GM18520 (cell line): Measurements from ENCODE around the gene SELENON.

Experiments used
- ATAC-seq: cut with Tn5 transposase; IDR thresholded peaks from one replicate; pipeline ENCODE4 v1.9.1; 2021; ENCODE audit not compliant: unreplicated experiment

The SELENON gene

DNA sequence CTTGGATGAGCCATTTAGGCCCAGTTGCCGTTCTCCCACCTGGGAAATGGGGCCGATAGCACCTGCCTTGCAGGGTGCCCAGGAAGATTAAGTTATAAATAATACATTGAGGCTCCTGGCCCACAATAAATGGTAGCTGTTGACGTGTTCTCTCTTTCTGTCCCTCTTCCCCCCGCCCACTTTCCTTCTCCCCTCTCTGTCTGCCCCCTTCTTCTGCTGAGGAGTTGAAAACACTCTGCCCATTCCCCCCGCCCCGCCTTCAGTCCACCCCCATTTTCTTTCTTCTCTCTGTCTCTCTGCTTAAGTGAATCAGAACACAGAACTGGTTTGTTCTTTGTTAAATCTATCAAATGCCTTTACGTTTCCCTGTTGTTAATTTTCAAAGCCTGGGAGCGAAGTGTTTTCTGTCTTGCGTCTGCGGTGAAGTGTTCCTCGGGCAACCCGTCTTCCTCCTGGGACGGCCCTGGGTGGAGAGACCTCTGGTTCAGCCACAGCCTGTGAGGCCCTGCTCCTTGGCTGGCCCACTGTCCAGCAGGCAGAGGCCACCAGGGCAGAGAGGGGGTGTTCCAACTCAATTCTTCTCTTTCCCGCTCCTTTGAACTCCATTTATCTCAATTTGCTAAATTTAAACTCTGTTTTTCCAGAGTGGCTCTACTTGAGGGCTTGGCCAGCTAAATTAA is 29.3 kb upstream of the SELENON start:
- no peak for ATAC-seq

GRCh38 chr1:25771221-25772114 is 28.5 kb upstream of the SELENON start:
- ATAC-seq: no peak

GRCh38 chr1:25772164-25772563 is 27.8 kb upstream of the SELENON start:
- no peak for ATAC-seq

- ATAC-seq: no peak
Observed at GRCh38 chr1:25772692-25773245, 27.2 kb upstream of the SELENON start.

DNA sequence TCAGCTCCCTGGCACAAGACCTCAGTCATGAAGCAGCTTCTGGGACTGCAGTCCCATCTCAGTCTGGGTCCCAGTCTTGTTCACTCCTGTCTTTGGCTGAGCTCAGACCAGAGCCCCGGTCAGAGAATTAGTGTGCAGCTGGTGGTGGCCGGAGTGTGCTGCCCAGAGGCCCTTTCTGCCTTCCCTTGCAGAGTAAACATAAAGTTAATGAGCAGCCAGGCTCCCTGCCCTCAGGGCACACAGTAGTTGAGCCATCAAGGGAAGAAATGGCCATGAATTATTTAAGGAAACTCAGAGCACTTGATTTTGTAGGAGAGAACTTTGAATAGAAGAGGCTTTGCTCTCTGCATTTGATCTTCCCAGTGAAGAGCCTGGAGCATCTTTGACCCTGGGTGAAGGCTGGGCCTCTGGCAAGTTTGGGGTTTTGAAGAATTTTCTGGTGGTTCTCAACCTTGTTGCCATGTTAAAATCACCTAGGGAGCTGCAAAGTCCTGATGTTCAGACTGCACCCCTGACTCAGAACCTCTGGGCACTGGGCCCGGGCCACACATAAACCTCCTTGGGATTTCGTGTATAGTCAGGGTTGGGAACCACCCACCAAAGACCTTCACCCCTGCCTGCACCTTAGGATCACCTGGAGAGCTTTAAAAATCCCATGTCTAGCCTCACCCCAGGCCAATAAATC is 26.4 kb upstream of the SELENON start:
- no peak for ATAC-seq

DNA sequence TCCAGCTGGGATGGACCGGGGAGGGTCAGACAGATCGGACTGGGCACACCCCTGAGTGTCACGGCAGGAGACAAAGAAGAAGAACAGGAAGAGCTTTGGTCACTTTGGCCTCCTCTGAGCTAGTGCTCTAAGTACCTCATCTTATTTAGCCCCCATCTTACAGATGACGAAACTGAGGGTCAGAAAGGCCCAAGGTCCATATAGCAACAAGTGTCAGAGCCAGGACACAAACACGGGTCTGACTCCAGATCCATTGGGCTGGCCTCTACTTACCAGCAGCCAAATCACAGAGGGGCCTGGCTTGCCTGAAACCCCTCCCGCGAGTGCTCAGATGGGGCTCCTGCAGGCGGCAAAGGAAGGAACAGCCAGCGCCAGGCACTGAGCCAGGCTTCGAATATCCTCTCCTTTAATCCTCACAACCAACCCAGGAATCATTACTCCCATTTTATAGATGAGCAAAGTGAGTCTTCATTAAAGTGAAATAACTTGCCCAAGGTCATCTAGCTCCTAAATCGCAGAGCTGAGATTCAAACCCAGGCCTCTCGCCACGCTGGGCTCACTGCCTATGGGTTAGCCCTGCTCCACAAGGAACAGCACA is 25.7 kb upstream of the SELENON start:
- no peak for ATAC-seq

- ATAC-seq: no peak
Observed at GRCh38 chr1:25774921-25775771, 24.8 kb upstream of the SELENON start.

- ATAC-seq: no peak
Observed at GRCh38 chr1:25779388-25779787, 20.6 kb upstream of the SELENON start.

GRCh38 chr1:25779894-25780293 is 20.1 kb upstream of the SELENON start:
- ATAC-seq: no peak

DNA sequence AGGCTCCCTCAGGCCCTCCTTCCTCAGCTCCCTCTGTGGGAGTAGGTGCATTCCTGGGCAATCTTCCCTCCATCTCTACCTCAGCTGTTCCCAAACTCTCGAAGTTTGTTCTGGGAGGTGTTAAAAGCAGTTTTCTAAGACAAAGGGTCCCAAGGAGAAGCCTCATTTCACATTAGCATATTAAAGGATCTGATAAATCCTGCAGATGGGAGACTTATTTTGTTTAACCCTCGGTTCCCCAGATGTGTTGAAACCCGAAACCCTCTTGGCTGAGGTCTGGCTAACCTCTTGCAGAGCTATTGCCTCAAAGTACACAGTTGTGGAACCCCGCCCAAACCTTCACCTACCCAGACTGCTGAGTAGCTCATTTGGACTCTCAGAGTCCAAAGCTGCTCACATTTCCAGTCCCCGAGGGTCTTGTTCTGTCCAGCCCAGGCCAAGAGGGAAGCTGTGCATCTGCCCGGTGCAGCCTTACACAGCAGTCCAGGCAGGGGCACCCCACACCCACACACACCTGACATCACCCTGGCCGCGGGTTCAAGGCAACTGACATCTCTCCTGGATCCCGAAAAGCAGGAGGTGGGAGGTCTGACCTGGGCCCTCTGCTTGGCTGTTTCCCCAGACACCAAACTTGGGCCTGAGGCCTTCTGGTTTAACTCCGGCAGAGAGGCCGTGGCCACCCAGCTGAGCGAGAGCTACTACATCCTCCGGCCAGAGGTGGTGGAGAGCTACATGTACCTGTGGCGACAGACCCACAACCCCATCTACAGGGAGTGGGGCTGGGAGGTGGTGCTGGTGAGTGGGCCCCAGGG is 19.5 kb upstream of the SELENON start:
- ATAC-seq: no peak

DNA sequence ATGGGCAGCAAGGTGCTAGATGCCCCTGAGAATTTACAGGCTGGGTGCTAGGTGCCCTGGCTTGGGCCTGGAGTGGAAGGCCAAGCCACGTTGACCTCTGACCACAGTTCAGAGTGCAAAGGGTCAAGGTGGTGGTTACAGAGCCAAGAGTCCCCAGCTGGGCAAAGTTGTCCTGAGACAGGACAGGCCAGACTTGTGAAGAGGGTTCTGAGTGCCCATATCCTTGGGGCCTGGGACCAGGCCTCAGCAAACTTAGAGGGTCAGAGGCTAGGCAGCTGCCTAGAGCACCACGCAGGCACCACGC is 18.9 kb upstream of the SELENON start:
- no peak for ATAC-seq

- no peak for ATAC-seq
Observed at GRCh38 chr1:25782608-25783201, 17.3 kb upstream of the SELENON start.

GRCh38 chr1:25784575-25785051 is 15.4 kb upstream of the SELENON start:
- no peak for ATAC-seq

DNA sequence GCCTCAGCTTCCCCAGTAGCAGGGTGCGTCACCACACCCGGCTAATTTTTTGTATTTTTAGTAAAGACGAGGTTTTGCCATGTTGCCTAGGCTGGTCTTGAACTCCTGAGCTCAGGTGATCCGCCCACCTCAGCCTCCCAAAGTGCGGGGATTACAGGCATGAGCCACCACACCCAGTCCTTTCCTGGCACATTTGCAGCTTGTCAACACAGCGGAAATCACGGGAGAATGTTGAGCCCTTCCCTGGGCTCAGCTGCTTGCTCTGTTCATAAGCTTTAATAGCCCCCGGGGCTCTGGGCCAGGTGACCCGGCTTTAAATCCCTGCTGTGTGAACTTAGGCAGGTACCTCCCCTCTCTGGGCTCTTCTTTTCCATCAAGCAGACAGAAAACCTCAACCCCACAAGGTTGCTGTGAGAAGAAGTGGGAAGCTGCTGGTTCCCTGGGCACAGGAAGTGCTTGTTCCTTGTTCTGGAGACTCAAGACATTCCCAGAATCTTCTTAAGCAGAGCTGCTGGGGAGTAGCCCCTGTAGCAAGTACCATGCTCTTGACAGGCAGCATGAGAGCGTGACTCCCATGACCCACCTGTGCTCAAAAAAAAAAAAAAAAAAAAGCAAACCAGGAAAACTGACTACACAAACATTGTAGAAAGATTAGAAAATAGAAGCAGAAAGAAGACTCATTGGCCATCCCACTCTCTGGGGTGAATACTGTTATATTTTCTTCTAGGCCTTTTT is 14.5 kb upstream of the SELENON start:
- ATAC-seq: no peak

DNA sequence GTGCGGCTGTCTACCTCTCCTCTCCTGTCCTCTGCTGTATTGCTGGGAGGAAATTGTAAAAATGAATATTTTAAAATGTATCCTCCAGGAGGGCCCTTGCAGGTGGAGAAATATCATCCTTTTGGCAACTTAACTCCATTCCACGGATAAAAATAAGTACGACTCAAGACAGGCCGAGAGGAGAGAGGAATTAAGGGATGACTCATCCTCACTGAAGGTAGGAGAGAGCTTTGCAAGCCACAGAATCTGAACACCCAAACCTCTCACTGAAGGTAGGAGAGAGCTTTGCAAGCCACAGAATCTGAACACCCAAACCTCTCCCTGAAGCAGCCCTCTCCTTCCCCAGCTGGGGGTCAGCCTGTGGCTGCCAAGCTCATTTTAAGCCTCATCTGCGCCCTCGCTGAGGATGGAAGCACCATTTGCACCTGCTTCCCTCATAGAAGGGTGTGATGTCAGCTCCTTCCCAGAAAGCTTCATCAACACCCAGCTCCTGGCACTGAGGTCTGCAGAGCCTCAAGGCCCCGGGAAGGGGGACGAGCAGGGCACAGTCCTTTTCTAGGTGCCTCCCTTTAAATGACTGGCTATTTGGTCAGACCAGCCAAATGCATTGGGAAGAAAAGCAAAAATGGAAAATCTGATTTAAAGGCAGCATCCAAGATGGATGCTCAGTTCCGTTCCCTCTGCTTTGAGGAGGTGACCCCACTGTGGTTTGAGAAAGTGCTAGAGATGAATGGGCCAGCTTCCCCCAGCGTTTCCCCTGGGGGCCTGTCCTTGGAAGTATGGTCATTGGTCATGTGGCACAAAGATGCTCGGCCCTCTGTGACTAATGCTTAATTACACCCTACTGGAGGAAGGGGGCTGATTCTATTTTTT is 12.9 kb upstream of the SELENON start:
- no peak for ATAC-seq

DNA sequence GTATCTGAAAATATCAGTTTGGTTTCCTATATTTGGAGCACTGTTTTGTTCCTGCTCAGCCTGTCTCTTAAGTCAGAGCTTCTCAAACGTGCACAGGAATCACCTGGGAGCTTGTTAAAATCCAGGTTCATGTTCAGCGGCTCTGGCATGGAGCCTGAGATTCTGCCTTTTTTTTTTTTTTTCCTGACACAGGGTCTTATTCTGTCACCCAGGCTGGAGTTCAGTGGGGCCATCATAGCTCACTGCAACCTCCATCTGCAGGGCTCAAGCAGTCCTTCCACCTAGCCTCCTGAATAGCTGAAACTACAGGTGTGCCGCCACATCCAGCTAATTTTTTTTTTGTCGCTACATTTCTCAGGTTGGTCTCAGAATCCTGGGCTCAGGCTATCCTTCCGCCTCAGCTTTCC is 12.2 kb upstream of the SELENON start:
- no peak for ATAC-seq

GRCh38 chr1:25790472-25790871 is 9.5 kb upstream of the SELENON start:
- ATAC-seq: no peak
